ENCODE data around the gene TPPP.
"Not testable (repeated sequence)": the region's sequence is repeated elsewhere in the genome, so short reads cannot be mapped to it uniquely, and the experiment has no call there.

The TPPP gene

DNA sequence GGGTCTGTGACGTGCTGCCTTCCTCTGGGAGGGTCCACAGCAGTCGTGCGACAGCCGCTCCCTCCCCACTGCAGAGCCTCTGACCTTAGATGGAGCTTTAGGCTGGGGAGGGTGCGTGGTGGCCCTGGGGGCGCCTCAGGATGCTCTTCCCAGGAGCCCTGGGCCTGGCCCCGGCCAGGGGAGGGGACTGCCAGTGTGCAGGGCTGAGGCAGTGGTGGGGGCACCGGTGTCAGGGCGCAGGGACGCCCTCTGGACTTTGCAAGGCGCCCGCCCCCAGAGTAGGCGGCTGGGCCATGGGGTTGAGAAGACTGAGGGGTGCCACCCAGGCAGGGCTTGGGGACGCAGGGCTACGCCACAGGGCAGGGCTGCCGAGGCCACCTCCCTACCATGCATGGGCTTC is 14.6 kb downstream of the TPPP start:
- in situ Hi-C loops (cut with HindIII; ENCODE audit: low sequenced_read_pairs), result not testable (repeated sequence)

GRCh38 chr5:677131-678101 is 15.7 kb downstream of the TPPP start:
- in situ Hi-C loops (cut with HindIII; ENCODE audit: low sequenced_read_pairs), result no loop called here

DNA sequence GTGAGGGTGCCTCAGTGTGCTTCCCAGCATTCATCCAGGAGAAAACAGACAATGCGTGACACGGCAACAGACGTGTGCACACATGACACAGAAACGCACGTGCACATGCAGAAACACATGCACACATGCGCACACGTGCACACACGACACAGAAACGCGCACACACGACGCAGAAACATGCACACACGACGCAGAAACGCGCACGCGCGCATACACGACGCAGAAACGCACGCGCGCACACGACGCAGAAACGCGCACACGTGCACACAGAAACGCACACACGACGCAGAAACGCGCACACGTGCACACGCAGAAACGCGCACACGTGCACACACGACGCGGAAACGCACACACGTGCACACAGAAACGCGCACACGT is 16.5 kb downstream of the TPPP start:
- in situ Hi-C loops (cut with HindIII; ENCODE audit: low sequenced_read_pairs), result no loop called here

GRCh38 chr5:675871-676698 is 17.1 kb downstream of the TPPP start:
- in situ Hi-C loops (cut with HindIII; ENCODE audit: low sequenced_read_pairs), result no loop called here

DNA sequence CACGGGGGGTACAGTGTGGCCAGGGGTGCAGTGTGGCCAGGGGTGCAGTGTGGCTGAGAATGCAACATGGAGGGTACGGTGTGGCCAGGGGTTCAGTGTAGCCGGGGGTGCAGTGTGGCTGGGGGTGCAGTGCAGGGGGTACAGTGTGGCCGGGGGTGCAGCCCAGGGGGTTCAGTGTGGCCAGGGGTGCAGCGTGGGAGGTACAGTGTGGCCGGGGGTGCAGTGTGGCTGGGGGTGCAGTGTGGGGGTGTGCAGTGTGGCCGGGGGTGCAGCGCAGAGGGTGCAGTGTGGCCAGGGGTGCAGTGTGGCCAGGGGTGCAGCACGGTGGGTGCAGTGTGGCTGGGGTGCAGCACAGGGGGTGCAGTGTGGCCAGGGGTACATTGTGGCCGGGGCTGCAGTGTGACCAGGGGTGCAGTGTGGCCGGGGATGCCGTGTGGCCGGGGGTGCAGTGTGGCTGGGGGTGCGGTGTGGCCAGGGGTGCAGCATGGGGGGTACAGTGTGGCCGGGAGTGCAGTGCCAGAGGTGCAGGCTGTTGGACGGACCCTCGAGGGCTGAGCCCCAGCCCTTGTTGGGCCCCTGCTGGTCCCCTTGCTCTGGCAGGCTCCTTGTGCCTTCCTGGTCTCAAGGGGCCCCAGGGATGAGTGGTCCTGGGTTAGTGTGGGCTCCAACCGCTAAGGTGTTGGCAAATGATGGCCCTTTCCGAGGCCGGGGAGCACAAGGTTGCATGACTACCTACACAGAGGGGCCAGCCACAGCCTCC is 17.9 kb downstream of the TPPP start:
- in situ Hi-C loops (cut with HindIII; ENCODE audit: low sequenced_read_pairs), result no loop called here

DNA sequence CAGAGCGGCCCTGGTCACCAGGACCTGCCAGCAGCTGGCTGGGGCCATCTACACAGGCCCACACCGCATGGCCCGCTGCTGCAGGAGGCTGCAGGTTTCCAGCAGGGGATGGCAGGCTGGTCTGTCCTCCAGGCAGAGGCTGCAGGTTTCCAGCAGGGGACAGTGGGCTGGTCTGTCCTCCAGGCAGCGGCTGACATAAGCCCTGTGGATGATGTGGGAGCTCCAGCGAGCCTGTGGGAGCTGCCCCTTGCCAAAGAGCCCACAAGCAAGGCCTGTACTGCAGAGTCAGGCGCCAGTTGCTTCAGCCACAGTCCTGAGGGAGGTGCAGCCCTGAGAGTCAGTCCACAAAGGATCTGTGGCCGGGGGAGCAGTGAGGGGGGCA is 18.5 kb downstream of the TPPP start:
- in situ Hi-C loops (cut with HindIII; ENCODE audit: low sequenced_read_pairs), result no loop called here

DNA sequence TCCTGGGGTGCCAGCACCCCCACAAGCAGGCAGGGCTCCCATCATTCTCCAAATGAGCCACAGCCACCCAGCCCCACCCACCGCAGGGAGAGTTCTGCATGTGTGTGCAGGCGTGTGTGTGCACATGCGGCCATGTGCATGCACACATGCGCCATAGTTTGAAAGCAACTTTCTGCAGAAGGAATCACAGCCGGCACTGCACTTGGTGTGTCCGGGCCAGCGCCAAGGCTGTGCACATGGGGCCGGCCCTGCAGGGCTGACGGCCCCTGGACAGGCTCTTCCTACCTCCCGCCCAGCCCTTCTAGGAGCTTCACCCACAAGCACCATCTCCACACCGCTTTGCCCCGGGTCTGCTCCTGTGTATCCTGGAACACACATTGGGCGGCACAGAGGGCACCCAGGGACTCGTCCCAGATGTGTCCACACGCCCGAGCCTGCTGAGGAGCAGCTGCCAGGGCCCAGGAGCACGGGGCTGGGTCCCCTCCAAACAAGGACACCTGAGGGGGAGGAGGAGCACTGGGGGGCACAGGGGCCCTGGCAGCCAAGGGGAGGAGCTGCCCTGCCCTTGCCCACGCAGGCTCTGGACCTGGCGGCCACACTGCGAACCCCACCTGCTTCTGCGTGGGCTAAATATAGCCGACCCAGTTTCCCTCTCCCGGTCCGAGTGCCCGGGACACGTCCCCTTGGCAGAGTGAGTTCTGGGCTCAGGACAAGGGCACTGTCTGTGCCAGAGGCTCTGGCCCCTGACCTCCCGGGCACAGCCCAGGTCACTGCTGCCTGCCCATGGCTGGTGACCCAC is 19.1 kb downstream of the TPPP start:
- in situ Hi-C loops (cut with HindIII; ENCODE audit: low sequenced_read_pairs), result no loop called here

DNA sequence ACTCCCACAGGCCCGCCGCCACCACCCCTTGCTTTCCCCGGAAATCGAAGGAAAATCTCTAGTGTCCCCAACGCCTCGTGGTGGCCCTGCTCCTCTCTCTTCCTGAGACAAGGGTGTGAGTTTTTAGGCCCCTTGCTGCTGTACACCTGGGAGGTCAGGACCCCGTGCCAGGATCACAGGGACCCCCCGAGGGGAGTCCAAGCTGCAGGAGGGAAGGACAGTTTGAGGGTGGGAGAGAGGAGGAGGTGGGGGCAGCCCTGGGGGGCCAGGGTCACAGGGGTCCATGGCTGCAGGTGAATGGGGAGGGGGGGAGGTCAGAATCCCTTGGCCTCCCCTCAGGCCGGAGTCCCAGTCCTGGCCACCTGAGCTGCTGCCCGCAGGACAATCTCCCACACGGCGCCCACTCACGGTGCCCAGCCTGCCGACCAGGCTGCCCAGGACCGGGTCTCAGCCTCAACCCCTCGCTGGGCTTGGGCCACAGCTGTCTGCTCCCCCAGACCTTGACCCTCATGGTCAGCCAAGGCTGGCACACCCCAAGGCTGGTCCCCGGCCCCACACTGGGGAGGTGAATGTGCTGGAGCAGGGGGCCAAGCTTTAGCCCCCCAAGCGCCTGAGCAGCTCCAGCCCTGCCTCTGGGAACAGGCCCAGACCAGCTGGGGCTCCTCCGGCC is 19.9 kb downstream of the TPPP start:
- in situ Hi-C loops (cut with HindIII; ENCODE audit: low sequenced_read_pairs), result no loop called here

DNA sequence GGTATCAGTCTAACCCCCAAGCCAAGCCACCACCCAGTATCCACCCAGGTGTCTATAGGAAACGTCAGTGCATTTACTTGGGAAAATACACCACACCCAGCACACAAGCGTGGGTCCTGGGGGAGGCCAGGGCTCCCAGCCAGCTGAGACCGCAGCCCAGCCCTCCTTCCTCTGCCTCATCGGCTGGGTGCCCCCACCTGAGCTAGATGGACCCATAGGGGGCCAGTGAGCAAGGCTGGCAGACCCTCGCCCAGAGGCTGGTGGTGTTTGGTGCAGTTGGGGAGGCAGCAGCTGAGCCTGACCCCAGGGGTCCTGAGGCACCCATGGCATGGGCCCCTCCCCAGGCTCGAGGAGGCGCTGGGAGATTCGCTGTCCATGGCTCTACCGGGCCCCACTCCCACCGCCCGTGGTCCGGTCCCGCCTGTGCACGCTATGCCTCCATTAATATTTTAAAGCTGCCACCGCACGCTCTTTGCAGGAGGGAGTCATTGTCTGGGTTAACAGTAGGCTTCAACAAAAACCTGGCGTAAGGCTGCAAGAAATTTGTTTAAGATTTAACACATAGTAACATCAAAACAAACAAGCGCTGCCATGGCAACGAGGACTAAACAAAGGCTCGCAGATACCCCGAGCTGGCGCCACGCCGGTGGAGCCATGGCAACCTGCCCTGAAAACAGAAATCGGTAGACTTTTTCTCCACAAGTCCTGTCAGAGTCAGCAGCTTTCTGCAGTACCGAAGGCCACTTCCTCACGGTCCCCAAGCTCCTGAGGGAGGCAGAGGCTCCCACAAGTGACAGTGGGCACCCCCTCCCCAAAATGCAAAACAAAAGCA is 20.6 kb downstream of the TPPP start:
- in situ Hi-C loops (cut with HindIII; ENCODE audit: low sequenced_read_pairs), result no loop called here

GRCh38 chr5:671459-672328 is 21.5 kb downstream of the TPPP start:
- in situ Hi-C loops (cut with HindIII; ENCODE audit: low sequenced_read_pairs), result no loop called here

DNA sequence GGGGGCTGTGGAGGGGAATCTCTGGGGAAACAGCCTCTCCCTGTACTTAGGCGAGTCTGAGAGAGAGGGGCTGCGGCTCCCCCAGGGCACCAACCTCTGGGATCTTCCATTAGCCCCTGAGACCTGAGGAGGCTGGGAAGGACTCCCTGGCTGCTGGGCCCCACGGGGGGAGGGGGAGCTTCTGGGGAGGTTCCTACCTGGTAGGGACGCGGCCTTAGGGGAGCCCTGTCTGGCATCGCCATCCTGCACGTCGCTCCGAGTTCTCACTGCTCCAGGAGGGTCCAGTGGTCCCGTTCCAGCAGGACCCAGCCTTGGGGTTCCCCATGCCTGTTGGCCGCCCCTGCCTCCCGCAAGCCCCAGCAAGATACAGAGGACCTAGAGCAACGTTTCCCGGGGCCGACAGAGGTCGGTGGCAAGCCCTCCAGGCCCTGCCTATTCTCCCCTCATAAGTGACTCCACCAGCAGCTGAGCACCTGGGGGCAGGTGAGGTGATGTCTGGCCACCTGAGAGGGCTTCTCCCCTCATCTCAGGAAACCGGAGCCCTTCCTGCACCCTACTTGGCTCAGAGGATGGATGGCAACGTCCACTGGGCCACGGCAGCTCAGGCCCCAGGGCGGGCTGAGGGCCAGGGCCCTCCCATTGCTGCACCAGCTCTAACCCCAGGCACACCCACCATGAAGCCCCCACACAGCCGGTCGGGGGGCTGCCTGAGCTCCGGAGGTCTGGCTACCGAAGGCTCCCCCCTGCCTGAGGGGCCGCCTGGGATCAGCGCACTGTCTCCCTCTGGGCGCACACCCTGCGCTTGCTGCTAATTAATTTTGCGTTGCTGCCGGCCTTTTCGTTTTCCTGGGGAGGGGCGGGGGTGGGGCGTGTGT is 22.5 kb downstream of the TPPP start:
- in situ Hi-C loops (cut with HindIII; ENCODE audit: low sequenced_read_pairs), result no loop called here

- in situ Hi-C loops (cut with HindIII; ENCODE audit: low sequenced_read_pairs), result loop anchor here (5.0 kb wide), 1 partner anchor 232 kb away; no protein-coding TSS in a partner anchor
These were observed 23.2 kb downstream of the TPPP start for GRCh38 chr5:669842-670395.

DNA sequence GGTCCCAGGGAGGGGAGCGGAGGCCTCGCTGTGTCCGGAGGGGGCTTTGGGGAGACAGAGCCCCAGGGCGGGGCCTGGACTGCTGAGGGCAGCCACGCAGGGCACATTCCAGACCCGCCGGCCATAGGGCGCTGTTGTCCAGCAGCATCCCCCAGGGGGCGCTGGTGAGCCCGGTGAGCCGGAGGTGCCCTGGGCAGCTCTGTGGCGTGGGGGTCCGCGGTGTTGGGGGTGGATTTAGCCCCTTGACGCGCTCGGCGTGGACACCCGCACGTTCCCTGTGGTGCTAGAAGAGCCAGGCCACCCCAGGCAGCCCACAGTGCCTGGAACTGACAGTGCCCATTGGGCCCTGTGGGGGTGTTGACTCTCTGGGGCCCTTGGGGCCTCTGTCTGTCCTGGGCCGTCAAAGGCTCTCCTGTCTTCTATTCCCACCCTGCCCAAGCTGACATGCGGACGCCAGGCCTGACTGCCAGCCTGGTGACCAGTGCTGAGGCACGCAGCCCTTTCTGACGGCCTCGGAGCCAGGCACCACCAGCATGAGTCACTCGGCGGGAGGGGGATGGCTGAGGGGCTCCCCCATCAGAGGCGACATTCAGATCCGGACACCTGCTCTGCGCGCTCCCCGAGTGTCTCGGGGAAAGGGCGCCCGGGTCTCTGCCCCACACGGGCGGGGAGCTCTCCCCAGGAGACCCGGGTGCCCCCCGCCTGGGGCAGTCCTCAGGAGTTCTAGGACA is 23.9 kb downstream of the TPPP start:
- in situ Hi-C loops (cut with HindIII; ENCODE audit: low sequenced_read_pairs), result loop anchor here (5.0 kb wide), 1 partner anchor 233 kb away; no protein-coding TSS in a partner anchor

- in situ Hi-C loops (cut with HindIII; ENCODE audit: low sequenced_read_pairs), result loop anchor here (5.0 kb wide), 1 partner anchor 234 kb away; no protein-coding TSS in a partner anchor
These were observed 24.7 kb downstream of the TPPP start for GRCh38 chr5:668283-668995.

- in situ Hi-C loops (cut with HindIII; ENCODE audit: low sequenced_read_pairs), result loop anchor here (5.0 kb wide), 1 partner anchor 235 kb away; no protein-coding TSS in a partner anchor
These were observed 26.2 kb downstream of the TPPP start for GRCh38 chr5:666816-667498.
